Fibroblast of the aortic adventitia (primary cell): ENCODE measurements around the gene RAD51B. TPM values are rescaled to one million over a fixed set of nuclear protein-coding genes. Genes with fewer than 3 reads are reported as not detected.

ENCODE experiments used
- DNase-seq: peaks from one replicate; pipeline ENCODE4 v3.0.0-alpha.2; 2010; ENCODE audit warnings: low read depth
- H3K4me3 ChIP-seq: 2 replicates; pipeline ENCODE4 v1.5.1; 2011; ENCODE audit warnings: low read depth, mild to moderate bottlenecking, control low read depth, low read length, moderate library complexity
- total RNA-seq: library from RNA; depleted of rRNA; stranded (reverse); fragments of >200 nt; gene quantifications from 2 replicates; pipeline ENCODE4 v1.2.3, GENCODE V29; 2012; ENCODE audit warnings: low replicate concordance
- TF ChIP-seq, protein P1 (sequence below): IDR thresholded peaks from 2 replicates; pipeline ENCODE4 v1.5.1; 2011; ENCODE audit warnings: mild to moderate bottlenecking, low read length, control low read depth, inconsistent platforms; ENCODE audit not compliant: insufficient read depth

RAD51B gene
- total RNA-seq, 1 donor: 28.7 TPM

DNA sequence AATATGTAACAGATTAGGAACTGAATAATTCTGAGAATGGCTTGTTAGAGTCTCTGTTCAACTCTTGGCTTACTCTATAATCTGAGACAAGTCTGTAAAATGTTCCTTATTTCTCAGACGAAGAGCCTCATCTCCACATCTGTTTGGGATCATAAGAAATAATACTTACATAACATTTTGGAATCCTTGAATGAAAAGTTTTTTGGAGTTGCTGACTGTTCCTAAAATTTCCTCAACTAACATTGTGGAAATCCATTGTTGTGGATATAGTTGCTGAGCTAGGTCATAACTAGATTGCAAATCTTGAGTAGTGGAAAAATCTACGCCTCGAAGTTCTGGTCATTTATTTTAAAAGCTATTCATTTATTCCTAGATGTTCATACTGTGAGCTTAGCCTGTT, 570.4 kb downstream of the RAD51B start:
- no peak overlapping the region for H3K4me3 ChIP-seq
- peak; percentile 68 for DNase-seq
- TF ChIP-seq, protein P1, sequence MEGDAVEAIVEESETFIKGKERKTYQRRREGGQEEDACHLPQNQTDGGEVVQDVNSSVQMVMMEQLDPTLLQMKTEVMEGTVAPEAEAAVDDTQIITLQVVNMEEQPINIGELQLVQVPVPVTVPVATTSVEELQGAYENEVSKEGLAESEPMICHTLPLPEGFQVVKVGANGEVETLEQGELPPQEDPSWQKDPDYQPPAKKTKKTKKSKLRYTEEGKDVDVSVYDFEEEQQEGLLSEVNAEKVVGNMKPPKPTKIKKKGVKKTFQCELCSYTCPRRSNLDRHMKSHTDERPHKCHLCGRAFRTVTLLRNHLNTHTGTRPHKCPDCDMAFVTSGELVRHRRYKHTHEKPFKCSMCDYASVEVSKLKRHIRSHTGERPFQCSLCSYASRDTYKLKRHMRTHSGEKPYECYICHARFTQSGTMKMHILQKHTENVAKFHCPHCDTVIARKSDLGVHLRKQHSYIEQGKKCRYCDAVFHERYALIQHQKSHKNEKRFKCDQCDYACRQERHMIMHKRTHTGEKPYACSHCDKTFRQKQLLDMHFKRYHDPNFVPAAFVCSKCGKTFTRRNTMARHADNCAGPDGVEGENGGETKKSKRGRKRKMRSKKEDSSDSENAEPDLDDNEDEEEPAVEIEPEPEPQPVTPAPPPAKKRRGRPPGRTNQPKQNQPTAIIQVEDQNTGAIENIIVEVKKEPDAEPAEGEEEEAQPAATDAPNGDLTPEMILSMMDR: no peak

DNA sequence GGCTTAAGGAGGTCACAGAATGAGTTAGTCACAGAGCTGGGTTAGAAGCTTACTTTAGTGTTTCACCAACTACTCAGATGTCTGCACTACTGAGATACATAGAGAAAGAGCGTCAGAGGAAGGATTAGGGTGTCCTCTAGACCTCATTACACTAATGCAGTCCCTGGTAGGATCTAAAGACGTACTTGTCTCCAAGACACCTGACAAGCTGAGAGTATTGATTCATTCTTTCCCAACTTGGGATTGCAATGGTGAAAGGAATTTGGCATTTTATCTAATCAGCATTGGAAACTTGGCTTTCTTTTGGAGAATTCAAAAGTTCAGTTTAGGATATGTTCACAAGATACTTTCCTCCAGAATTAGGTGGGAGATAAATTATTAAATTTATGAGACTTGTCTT, 571.2 kb downstream of the RAD51B start:
- DNase-seq: peak; percentile 82
- TF ChIP-seq, protein P1: no peak
- H3K4me3 ChIP-seq: no peak overlapping the region

DNA sequence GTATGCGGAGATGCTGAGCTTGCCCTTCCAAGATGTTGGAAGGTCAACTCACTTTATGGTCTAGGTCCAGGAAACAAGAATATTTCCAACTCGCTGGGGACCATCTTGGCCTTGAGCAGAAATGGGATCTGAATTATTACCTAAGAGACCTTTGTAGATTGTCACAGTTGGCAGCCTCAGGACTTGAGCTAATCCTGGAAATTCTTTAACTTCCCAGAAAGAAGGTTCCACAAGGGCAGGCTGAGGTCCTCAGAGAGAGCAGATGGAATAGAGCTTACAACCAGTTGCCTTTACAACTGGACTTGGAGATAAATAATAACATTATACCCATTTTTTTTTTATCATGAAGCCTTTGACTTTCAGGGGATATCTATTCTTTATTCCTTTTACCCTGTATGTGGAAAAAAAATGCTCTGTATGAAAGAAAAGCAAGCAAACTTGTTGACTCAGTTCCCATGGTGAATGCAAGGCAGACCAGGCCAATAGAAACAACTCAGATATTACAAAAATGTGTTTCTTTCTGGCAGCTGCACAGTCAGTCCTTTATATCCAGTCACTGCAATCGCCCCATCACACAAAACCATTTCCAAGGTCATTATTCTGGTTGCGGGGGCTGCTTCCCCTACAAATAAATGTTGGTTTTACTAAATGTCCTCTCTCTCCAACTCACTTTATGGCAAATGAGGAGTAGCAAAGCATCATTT, 571.9 kb downstream of the RAD51B start:
- H3K4me3 ChIP-seq: no peak overlapping the region
- TF ChIP-seq, protein P1: no peak
- DNase-seq: peak; percentile 92

DNA sequence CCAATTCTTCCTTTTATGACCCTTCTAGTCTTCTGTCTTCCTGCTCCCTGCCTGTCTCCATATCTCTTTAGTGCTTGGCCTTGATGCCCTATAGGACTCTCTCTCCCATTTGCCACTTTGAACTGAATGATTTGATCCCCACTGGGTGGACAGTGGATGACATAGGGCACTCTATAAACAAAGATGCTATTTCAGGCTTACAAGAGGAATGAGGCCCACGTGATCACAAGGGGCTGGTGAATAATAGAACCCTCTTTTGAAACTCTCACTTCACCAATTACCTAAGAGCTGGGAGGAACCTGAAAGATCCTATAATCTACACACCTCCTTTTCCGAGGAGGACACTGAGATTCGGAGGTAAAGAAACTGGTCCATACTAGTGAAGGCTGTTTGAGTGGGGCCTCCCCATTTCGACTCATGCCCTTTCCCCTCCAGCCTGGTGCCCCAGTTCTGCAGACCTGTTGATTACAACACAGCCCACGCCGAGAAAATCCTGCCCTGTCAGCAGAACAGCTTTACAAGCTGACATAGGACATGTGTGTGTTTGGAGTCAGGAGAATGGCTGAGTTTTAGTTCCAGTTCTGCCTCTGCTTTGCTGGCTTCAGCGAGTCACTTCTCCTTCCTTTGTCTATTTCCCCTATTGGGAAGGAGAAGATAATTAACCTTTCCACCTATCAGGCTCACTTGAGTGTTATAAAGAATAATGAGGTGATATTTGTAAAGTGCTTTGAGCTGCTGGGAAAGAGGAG, 573.0 kb downstream of the RAD51B start:
- H3K4me3 ChIP-seq: no peak overlapping the region
- TF ChIP-seq, protein P1: no peak
- DNase-seq: no peak

DNA sequence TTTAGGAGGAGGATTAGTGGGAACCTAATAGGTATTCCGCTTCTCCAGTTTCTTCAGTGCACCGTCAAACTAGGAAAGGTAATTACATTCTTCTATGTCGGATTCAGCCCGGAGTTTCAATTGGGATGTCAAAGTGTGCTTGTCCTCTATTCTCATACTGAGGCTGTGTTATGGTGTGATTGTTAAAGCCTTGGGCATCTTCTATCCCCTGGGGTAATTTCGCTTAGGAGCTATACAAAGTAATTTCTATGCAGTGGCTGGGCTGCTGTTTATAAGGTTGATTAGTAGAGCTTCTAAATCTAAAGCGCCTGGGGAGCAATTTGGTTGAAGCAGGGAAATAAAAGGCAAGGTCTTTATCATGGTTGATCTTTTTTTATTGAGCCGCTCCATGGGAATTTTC, 573.7 kb downstream of the RAD51B start:
- TF ChIP-seq, protein P1: no peak
- no peak overlapping the region for H3K4me3 ChIP-seq
- no peak for DNase-seq

DNA sequence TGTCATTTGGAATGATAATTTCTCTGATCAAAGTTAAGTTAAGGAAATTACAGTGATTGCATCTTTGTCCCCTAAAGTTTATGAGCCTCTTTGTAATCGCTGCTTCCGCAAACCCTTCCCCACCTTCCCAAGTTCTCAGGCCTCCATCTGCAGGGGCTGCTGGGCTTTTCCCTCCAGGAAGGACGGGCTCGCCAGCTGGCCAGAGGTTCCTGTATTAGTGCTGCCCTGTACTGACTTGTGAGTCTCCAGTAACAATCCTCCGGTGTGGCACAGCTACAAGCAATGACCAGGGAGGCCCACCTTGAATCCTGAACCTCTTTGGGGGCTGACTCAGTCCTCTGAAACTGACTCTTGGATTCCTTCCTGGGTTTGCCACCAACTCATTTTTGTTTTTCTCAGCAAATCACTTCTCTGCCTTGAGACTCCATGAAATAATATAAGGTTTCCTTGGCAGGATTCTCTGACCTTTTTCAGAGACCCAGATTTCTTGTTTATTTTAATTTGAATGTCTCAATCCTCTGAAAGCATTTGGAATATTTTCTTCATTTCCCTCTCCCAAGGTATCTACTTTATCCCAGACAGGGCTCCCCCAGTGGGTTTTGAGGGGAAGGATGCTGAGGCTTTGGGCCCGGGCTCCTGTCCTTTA, 574.7 kb downstream of the RAD51B start:
- TF ChIP-seq, protein P1: no peak
- H3K4me3 ChIP-seq: no peak overlapping the region
- DNase-seq: peak; percentile 58
